ENCODE measurements around the gene MET.

- TF ChIP-seq YY1 (IDR thresholded peaks at IDR 0.05; ENCODE audit: insufficient read depth, insufficient read length) (no peak), SUZ12 (IDR thresholded peaks at IDR 0.05; ENCODE audit: extremely low read depth, insufficient read depth, insufficient read length) (no peak)
Measured at GRCh38 chr7:116715077-116715476, 43.1 kb downstream of the MET start.

Data from NT2/D1 (cell line).